LNCAP (cell line): ENCODE data around the gene HDAC4.

Experiments
- CTCF ChIP-seq: fragments of 450-650 bp; IDR thresholded peaks from 2 replicates; pipeline ENCODE4 v1.5.1; 2017; ENCODE audit warnings: mild to moderate bottlenecking

The HDAC4 gene

DNA sequence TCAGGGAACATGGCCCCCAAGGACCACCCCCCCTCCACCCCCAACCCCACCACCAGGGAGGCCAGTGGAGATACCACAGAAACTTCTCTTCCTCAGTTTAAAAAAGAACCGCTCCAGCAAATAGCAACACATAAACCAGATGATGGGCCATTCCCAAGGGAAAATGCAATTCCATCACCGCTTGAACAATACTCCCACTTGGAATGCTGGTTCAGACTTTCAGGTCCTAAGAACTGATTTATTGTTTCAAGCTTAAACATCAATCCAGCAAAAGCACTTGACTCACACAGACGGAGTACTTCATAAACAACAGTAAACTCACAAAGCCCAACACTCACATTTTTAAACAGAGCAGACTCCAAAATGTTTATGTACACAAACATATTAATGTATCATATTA lies 6.9 kb downstream of the HDAC4 start:
- no peak for TF ChIP-seq CTCF

GRCh38 chr2:239393388-239393940 lies 7.4 kb downstream of the HDAC4 start:
- TF ChIP-seq CTCF = no peak

DNA sequence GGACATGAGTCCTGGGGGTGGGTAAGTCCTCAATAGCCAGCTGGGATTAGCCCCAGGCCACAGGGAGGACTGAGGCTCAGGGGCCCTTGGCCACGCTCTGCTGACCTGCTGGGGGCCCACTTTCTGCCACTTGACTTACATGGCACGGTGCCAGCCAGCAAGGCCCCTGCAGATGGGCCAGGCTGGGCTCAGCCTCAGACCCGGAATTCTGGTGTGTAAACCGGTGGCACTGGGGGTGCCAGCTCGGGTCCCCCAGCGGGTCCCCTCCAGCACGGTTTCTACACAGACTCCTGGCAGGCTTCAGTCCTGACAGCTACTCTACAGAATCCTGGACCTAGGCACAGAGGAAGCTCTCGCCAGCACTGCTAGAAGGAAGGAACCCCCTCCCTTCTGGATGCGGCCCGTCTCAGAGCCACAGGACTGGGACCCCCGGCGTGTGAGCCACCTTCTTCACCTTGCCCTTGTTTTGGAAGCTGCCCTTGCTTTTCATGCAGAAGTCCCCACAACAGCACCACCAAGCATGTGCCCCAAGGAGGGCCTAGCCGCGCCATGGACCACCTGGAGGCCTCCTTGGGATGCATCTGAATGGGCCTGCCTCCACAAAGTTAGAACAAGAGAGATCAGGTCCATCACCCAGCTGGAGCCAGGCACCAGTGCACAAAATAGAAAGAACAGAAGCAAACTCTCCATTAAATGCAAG lies 8.0 kb downstream of the HDAC4 start:
- no peak for TF ChIP-seq CTCF

GRCh38 chr2:239392072-239392357 lies 8.8 kb downstream of the HDAC4 start:
- no peak for TF ChIP-seq CTCF

- no peak for TF ChIP-seq CTCF
These were observed 9.3 kb downstream of the HDAC4 start for GRCh38 chr2:239391286-239392071.

- TF ChIP-seq CTCF = no peak
These were observed 10.1 kb downstream of the HDAC4 start for GRCh38 chr2:239390546-239391285.

DNA sequence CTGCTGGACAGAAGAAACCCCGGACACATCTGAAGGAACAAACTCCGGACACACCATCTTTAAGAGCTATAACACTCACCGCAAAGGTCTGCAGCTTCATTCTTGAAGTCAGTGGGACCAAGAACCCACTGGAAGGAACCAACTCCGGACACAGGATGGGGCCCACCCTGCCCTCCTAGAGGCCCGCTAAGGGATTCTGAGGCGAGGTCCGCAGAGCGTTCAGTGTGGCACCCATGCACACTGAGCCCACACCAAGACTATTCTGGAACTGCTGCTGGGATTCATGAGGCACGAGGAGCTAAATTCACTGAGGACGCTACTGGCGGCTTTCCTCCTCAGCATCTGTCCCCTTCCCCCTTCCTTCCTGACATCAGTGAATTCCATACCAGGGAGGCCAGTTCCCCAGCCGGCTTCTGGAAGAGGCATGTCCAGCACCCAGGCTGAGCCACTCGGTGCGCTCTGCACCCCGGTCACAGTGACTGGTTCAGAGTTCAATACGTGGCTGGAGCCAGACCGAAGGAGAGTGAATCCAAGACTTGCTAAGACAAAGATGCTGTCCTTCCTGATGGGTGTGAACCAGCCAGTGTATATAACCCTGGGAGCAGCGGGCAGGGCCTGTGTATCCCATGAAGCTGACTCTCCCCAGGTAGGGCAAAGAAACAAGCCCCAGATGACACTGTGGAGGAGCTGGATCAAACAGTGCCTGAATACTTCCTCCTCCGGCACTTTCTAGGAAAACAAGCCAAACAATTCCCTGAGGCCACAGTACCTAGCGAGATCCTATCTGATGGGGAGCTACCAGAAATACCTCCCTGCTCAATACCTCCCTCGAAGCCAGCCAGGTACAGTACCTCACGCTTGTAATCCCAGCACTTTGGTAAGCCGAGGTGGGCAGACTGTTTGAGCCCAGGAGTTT lies 11.1 kb downstream of the HDAC4 start:
- no peak for TF ChIP-seq CTCF
